Choroid plexus epithelial cell (primary cell): ENCODE results near the gene P2RY12.

Experiments used
- DNase-seq: peaks from one replicate; pipeline ENCODE4 v3.0.0-alpha.2; 2010; ENCODE audit warnings: low read depth
- H3K4me3 ChIP-seq: 2 replicates; pipeline ENCODE4 v1.5.1; 2011; ENCODE audit warnings: low read depth, mild to moderate bottlenecking, control low read depth, low read length, moderate library complexity
- CTCF ChIP-seq: conservative IDR thresholded peaks from 2 replicates; pipeline ENCODE4 v1.5.1; 2011; ENCODE audit warnings: low read depth, mild to moderate bottlenecking, control low read depth, inconsistent platforms, low read length, moderate library complexity

The P2RY12 gene

GRCh38 chr3:151297429-151297828 lies 87.1 kb downstream of the P2RY12 start:
- no peak overlapping the region for H3K4me3 ChIP-seq
- DNase-seq = peak; percentile 79
- TF ChIP-seq CTCF = no peak

GRCh38 chr3:151296226-151296625 lies 88.3 kb downstream of the P2RY12 start:
- DNase-seq = no peak
- no peak overlapping the region for H3K4me3 ChIP-seq
- no peak for TF ChIP-seq CTCF

- TF ChIP-seq CTCF = no peak
- no peak for DNase-seq
- H3K4me3 ChIP-seq = no peak overlapping the region
Observed at GRCh38 chr3:151293127-151293526, 91.4 kb downstream of the P2RY12 start.

- DNase-seq = peak; percentile 80
- no peak overlapping the region for H3K4me3 ChIP-seq
- TF ChIP-seq CTCF = peak; percentile 68
Observed at GRCh38 chr3:151290673-151291072, 93.9 kb downstream of the P2RY12 start.

- H3K4me3 ChIP-seq = no peak overlapping the region
- DNase-seq = no peak
- no peak for TF ChIP-seq CTCF
Observed at GRCh38 chr3:151289445-151289844, 95.1 kb downstream of the P2RY12 start.
